ENCODE data around the gene KRT24. TPM values are rescaled to one million over a fixed set of nuclear protein-coding genes. Genes with fewer than 3 reads are reported as not detected.

The KRT24 gene
- total RNA-seq, 1 donor from 2014 or later = not detected

DNA sequence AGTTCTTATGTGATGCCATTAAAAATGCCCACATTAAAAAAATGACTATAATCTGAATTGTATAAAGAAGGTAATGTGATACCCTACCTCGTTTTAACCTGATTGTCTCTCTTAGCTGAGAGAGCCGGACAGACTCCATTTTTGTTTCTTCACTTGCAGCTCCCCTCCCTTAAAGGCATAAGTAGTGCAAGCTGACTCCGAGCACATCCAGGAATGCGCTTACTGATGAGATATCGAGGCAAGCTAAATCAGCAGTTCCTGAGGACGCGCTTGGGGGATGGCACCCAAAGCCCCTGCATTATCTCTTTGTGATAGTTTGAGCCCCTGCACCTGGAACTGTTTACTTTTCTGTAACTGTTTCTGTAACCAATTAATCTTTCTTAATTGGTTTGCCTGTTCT, 6.3 kb downstream of the KRT24 start:
- Mint-ChIP-seq H3K4me3 (ENCODE audit: unreplicated experiment) (no peak overlapping the region), H3K27me3 (ENCODE audit: low read depth) (peaks cover 62% of the 10 kb centered on the region), H3K4me1 (ENCODE audit: low read depth) (no peaks in the 10 kb centered on the region), H3K36me3 (ENCODE audit: low read depth) (no peaks in the 10 kb centered on the region), H3K9me3 (ENCODE audit: low read depth) (no peaks in the 10 kb centered on the region), H3K27ac (ENCODE audit: unreplicated experiment) (no peak overlapping the region)
- no peak for DNase-seq (ENCODE audit: low spot score)
- TF ChIP-seq, protein P1, sequence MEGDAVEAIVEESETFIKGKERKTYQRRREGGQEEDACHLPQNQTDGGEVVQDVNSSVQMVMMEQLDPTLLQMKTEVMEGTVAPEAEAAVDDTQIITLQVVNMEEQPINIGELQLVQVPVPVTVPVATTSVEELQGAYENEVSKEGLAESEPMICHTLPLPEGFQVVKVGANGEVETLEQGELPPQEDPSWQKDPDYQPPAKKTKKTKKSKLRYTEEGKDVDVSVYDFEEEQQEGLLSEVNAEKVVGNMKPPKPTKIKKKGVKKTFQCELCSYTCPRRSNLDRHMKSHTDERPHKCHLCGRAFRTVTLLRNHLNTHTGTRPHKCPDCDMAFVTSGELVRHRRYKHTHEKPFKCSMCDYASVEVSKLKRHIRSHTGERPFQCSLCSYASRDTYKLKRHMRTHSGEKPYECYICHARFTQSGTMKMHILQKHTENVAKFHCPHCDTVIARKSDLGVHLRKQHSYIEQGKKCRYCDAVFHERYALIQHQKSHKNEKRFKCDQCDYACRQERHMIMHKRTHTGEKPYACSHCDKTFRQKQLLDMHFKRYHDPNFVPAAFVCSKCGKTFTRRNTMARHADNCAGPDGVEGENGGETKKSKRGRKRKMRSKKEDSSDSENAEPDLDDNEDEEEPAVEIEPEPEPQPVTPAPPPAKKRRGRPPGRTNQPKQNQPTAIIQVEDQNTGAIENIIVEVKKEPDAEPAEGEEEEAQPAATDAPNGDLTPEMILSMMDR (IDR thresholded peaks at IDR 0.05) = no peak

DNA sequence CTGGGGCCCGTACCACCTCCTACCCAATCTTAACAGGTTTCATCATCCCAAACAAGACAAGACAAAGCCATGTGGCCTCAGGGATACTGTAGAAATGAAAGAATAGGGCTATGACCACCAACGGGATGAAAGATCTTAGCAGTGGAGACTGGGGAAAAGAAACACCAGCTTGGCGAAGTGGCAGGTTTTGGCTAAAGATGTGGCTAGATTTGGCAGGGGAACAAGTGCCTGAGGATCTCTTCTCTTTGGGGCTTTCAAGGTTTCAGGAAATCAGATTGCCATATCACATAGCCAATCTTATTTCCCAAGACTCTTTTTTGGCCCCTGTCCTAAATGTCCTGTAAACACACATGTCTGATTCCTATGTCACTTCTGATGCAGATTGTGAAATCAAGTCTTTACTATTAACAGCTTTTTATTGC, 6.9 kb downstream of the KRT24 start:
- Mint-ChIP-seq H3K27me3 (ENCODE audit: low read depth) (peaks cover 65% of the 10 kb centered on the region), H3K9me3 (ENCODE audit: low read depth) (no peaks in the 10 kb centered on the region), H3K4me1 (ENCODE audit: low read depth) (no peaks in the 10 kb centered on the region), H3K36me3 (ENCODE audit: low read depth) (no peaks in the 10 kb centered on the region), H3K4me3 (ENCODE audit: unreplicated experiment) (no peak overlapping the region), H3K27ac (ENCODE audit: unreplicated experiment) (no peak overlapping the region)
- TF ChIP-seq, protein P1 (IDR thresholded peaks at IDR 0.05) = no peak
- no peak for DNase-seq (ENCODE audit: low spot score)

DNA sequence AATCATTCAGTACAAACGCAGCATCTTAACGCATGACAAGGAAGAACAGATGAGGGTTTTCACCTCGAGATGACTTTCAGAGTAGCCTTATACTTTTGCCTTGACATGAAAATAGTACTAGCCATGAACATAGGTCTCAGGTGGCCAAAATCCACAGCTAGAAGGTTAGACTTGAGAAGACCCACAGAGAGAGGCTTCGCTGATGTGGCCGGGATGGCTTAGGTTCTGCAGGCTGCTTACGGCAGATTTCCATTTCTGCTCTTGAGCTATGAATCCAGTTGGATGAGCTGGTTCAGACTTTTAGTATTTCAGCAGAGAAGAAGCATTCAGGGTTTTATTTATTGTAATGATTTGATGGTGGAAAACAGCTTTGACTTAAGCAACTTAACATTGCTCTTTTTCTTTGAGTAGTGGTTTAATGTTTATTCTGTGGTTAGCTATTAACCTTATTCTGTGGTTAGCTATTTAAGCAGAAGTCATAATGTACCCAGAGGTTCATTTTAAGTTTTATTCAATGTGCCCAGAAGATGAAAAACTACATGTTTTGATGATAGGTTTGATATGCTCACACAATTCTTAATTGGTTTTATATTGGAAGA, 7.6 kb downstream of the KRT24 start:
- no peak overlapping the region for H3K27ac Mint-ChIP-seq (ENCODE audit: unreplicated experiment)
- H3K4me1 Mint-ChIP-seq (ENCODE audit: low read depth) = no peaks in the 10 kb centered on the region
- no peaks in the 10 kb centered on the region for H3K9me3 Mint-ChIP-seq (ENCODE audit: low read depth)
- TF ChIP-seq, protein P1 (IDR thresholded peaks at IDR 0.05) = no peak
- no peak for DNase-seq (ENCODE audit: low spot score)
- peaks cover 66% of the 10 kb centered on the region for H3K27me3 Mint-ChIP-seq (ENCODE audit: low read depth)
- no peaks in the 10 kb centered on the region for H3K36me3 Mint-ChIP-seq (ENCODE audit: low read depth)
- no peak overlapping the region for H3K4me3 Mint-ChIP-seq (ENCODE audit: unreplicated experiment)

DNA sequence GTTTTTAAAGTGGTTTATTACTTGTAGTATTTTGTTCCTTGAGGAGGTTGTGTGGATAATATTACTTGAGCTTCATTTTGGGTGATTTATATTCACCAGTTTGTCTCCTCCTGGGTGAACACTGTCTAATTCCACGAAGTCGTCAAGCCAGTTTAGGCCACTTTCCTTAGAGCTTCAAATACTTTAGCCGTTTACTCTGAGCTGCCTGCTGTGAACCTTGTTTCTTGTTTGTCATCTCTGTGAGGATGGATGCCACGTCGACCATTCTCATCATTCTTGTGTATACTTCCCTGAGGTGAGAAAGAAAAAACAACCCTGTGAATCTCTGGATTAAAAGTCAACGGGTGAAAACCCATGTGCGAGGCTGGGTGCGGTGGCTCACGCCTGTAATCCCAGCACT, 9.0 kb downstream of the KRT24 start:
- no peak overlapping the region for H3K27ac Mint-ChIP-seq (ENCODE audit: unreplicated experiment)
- H3K27me3 Mint-ChIP-seq (ENCODE audit: low read depth) = peaks cover 64% of the 10 kb centered on the region
- TF ChIP-seq, protein P1 (IDR thresholded peaks at IDR 0.05) = no peak
- no peak for DNase-seq (ENCODE audit: low spot score)
- H3K36me3 Mint-ChIP-seq (ENCODE audit: low read depth) = no peaks in the 10 kb centered on the region
- no peak overlapping the region for H3K4me3 Mint-ChIP-seq (ENCODE audit: unreplicated experiment)
- H3K9me3 Mint-ChIP-seq (ENCODE audit: low read depth) = no peaks in the 10 kb centered on the region
- H3K4me1 Mint-ChIP-seq (ENCODE audit: low read depth) = no peaks in the 10 kb centered on the region

DNA sequence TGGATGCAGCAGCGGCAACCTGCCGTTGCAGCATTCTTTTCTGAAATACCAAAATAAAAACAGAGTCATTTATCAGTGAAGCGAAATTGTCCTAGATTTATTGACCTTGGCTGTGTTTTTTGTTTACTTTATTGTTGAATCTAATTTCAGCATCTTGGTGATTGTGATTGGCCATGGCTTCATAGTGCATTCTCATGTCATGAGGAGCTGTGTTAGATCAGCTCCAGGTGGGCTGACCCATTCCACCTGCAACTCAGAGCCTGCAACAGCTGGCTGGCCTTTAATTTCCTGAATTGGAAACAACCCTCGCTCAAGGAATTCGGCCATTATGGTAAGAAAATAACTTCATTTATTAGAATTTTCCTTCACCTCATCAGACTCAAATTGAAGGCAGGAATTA, 16.4 kb downstream of the KRT24 start:
- Mint-ChIP-seq H3K27me3 (ENCODE audit: low read depth) (peaks cover 42% of the 10 kb centered on the region), H3K36me3 (ENCODE audit: low read depth) (no peaks in the 10 kb centered on the region)
- TF ChIP-seq, protein P1 (IDR thresholded peaks at IDR 0.05) = no peak

More for the DNA sequence above, 16.4 kb downstream of the KRT24 start:
- Mint-ChIP-seq H3K9me3 (ENCODE audit: low read depth) (no peaks in the 10 kb centered on the region), H3K27ac (ENCODE audit: unreplicated experiment) (no peak overlapping the region), H3K4me1 (ENCODE audit: low read depth) (no peaks in the 10 kb centered on the region), H3K4me3 (ENCODE audit: unreplicated experiment) (no peak overlapping the region)
- DNase-seq (ENCODE audit: low spot score) = no peak

Measured in chondrocyte (in vitro differentiated cells).